Subcutaneous adipose tissue (tissue), 4 donors: ENCODE results near the gene KCNK6. TPM values are rescaled to one million over a fixed set of nuclear protein-coding genes. Genes with fewer than 3 reads are reported as not detected.

Experiments
- total RNA-seq, 4 donors: library from RNA; depleted of rRNA; stranded (reverse); fragments of >200 nt; gene quantifications; one replicate each; pipeline ENCODE4 v1.1.0, GENCODE V29; 2016
- TF ChIP-seq, protein P1 (sequence below): fragments of 450-650 bp; IDR thresholded peaks from one replicate; pipeline ENCODE4 v1.5.1; 2016; ENCODE audit warnings: low read depth, mild to moderate bottlenecking, control low read depth, antibody characterized with exemption, moderate library complexity

The KCNK6 gene
- total RNA-seq: 1 to 10 TPM; 2.1 to 3.4 (median 3.1) TPM

DNA sequence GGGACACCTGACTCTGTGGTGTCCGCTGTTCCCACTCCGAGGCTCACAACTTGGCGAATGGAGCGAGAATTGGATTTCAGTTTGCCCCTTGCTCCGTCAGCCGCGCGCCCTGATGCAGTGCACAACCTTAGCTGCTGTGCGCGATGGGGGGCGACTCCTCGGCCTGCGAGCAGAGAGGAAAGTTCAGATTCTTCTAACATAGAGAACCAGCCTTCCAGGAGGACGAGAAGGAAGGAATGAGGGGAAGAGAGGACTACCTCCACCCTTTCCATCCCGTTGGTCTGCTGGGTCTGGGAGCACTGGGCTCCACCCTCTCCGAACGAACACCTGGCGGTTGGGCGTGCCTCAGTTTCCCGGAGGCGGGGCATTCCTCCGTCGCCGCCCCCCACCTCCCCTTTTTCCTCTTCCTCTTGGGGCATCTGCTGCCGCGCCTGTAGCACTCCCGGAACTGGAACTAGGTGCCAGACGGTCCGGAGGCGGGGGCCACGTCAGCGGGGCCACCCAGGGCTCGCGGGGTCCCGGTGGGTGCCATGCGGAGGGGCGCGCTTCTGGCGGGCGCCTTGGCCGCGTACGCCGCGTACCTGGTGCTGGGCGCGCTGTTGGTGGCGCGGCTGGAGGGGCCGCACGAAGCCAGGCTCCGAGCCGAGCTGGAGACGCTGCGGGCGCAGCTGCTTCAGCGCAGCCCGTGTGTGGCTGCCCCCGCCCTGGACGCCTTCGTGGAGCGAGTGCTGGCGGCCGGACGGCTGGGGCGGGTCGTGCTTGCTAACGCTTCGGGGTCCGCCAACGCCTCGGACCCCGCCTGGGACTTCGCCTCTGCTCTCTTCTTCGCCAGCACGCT, at the start of gene KCNK6:
Gene KCNK6 (plus strand): TSS at position 425 of the 838 bp plus-strand sequence. CDS start 106 bp downstream, at position 531.
- TF ChIP-seq, protein P1, sequence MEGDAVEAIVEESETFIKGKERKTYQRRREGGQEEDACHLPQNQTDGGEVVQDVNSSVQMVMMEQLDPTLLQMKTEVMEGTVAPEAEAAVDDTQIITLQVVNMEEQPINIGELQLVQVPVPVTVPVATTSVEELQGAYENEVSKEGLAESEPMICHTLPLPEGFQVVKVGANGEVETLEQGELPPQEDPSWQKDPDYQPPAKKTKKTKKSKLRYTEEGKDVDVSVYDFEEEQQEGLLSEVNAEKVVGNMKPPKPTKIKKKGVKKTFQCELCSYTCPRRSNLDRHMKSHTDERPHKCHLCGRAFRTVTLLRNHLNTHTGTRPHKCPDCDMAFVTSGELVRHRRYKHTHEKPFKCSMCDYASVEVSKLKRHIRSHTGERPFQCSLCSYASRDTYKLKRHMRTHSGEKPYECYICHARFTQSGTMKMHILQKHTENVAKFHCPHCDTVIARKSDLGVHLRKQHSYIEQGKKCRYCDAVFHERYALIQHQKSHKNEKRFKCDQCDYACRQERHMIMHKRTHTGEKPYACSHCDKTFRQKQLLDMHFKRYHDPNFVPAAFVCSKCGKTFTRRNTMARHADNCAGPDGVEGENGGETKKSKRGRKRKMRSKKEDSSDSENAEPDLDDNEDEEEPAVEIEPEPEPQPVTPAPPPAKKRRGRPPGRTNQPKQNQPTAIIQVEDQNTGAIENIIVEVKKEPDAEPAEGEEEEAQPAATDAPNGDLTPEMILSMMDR: no peak

DNA sequence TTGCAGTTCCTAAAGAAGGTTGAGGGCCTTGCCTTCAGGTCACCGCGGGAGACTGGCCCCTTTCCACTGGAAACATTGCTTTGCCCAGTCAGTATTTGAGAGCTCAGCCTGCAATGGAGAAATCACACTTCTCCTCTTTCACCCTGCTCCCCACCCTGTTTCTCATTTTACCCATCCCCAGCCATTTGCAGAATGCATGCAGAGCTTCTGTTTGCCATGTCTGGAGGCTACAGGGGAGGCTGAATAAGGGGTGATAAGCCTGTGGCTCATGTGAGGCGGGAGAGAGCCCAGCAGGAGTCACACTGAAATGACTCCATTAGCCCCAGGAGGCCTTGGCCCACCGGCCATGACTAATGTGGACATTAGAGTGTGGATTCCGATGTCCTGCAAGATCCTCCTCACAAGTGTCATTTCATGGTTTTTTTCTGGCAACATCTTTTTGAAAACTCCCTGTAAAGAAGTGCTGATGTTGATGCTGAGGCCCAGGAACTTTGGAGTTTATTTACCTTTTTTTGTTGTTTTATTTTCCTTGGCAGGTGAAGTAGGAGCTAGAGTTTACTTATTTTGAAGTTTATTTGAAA, 49.0 kb upstream of the KCNK6 start:
- TF ChIP-seq, protein P1: no peak

DNA sequence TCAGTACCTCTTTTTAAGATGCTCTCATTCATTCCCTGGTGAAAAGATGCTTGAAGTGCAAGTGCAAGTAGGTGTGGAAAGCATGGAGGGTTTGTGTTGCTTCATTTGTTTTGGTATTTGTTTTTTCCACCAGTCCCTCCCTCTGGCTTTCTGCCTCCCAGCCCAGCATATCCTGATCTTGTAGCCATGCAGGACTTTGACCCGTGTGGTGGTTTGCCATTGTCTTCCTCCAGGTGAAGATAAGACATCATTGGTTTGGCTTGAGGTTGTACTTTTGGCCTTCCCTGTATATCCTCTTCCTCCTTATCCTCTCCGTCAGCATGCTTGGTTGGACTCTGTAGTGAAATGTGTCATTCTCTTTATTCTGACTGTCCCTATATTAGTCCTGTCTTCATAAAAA, 46.1 kb upstream of the KCNK6 start:
- TF ChIP-seq, protein P1: no peak

DNA sequence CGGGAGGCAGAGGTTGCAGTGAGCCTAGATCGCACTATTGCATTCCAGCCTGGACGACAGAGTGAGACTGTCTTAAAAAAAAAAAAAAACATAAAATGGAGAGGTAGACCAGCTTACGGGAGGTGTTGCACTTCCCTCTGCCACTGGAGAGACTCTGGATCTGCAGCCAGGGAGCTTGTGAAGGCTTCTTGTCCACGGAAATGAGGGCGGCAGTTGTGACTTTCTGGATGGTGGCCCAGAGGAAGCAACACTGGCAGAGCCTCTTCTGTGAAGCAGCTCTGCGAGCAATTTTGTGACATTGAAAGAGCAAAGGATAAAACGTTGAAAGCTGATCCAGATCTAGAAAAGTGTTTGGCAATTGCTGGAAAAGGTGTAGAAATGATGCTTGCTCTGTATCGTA, 44.9 kb upstream of the KCNK6 start:
- TF ChIP-seq, protein P1: no peak

DNA sequence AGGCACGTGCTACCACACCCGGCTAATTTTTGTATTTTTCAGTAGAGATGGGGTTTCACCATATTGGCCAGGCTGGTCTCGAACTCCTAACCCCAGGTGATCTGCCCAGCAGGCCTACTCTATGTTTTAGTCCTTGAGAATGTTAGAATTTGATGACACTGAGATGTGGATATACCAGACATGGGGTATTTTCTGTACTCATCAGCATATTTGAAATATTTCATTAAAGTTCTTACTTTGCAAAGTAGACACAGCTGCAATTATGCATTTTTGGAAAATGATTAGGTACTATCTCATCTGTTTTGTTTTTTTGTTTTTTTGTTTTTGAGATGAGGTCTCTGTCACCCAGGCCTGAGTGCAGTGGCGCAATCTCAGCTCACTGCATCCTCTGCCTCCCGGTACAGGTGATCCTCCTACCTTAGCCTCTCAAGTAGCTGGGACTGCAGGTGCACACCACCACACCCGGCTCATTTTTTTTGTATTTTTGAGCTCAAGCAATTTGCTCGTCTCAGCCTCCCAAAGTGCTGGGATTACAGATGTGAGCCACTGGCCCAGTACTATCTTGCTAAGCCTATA, 42.6 kb upstream of the KCNK6 start:
- TF ChIP-seq, protein P1: no peak

DNA sequence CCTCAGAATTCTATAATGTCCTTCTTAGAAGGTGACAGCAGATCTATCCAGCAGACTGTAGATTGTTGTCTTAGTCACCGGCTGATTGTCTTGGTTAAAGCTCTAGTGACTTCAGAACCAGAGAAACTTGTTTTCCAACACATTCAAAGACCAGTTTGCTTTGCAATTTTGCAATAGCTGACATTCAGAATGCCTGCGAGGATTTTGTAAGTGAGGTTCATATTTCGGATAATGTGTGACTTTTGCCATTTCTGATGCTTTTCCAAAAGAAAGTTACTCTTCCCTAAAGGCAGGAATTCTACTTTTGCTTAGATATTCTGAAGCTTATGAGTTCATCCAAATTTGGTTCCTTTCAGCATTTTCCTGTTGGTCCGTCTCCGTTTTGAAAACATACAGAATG, 42.1 kb upstream of the KCNK6 start:
- TF ChIP-seq, protein P1: no peak
